Glutamatergic neuron (in vitro differentiated cells): ENCODE results near the gene RALGAPA2. TPM values are rescaled to one million over a fixed set of nuclear protein-coding genes. Genes with fewer than 3 reads are reported as not detected.

Experiments
- DNase-seq: peaks from one replicate; pipeline ENCODE4 v3.0.0; 2022
- H3K27ac Mint-ChIP-seq: one replicate; pipeline ENCODE4 v1.8.0; 2020; ENCODE audit warnings: mild to moderate bottlenecking, mixed read lengths, inconsistent platforms; ENCODE audit not compliant: unreplicated experiment
- H3K27me3 Mint-ChIP-seq: one replicate; pipeline ENCODE4 v1.8.0; 2020; ENCODE audit warnings: mild to moderate bottlenecking, moderate library complexity, mixed read lengths, inconsistent platforms; ENCODE audit not compliant: unreplicated experiment
- H3K36me3 Mint-ChIP-seq: one replicate; pipeline ENCODE4 v1.8.0; 2020; ENCODE audit warnings: mild to moderate bottlenecking, mixed read lengths, inconsistent platforms; ENCODE audit not compliant: unreplicated experiment
- H3K4me1 Mint-ChIP-seq: one replicate; pipeline ENCODE4 v1.8.0; 2020; ENCODE audit warnings: mild to moderate bottlenecking, low read depth, mixed read lengths, inconsistent platforms; ENCODE audit not compliant: unreplicated experiment
- H3K4me3 Mint-ChIP-seq: one replicate; pipeline ENCODE4 v1.8.0; 2020; ENCODE audit warnings: mild to moderate bottlenecking, mixed read lengths, inconsistent platforms; ENCODE audit not compliant: unreplicated experiment
- H3K9me3 Mint-ChIP-seq: one replicate; pipeline ENCODE4 v1.8.0; 2020; ENCODE audit warnings: mild to moderate bottlenecking, moderate library complexity, mixed read lengths, inconsistent platforms; ENCODE audit not compliant: unreplicated experiment
- CTCF ChIP-seq: fragments of 200-600 bp; sonication (generic); IDR thresholded peaks from one replicate; pipeline ENCODE4 v1.5.0; 2021; ENCODE audit not compliant: partially characterized antibody, unreplicated experiment
- total RNA-seq: library from RNA; stranded (reverse); fragmentation: NEBNext Ultra II Directional; extraction: Animal tissue kit (Norgen Biotek cat#: 25700); gene quantifications from one replicate; pipeline ENCODE4 v1.2.1, GENCODE V29; 2021; ENCODE audit not compliant: unreplicated experiment

Gene RALGAPA2
- total RNA-seq, 1 donor from 2014 or later: 60.9 TPM

DNA sequence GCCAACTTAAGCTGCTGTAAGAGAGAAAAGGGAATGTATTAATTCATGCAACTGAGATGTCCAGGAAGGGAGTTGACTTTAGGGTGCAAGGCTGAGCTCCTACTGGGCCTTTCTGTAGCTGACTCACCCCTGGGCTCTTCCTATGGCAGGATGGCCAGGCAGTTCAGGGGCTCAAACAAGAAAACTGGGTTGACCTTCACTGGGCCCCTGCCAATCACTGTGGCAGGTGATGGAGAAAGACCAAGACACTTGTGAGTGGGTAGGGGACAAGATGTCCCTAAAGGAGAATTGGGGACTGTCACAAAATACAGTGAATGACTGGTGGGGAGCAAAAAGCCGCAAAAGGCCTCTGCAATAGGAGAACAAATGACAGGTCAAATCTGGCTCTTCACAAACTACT lies 21.5 kb upstream of the RALGAPA2 start:
- Mint-ChIP-seq H3K9me3 (peaks cover 3% of the 10 kb centered on the region), H3K4me3 (no peak overlapping the region), H3K27ac (no peak overlapping the region), H3K36me3 (no peaks in the 10 kb centered on the region), H3K27me3 (no peaks in the 10 kb centered on the region), H3K4me1 (no peaks in the 10 kb centered on the region)
- no peak for DNase-seq
- TF ChIP-seq CTCF: no peak

DNA sequence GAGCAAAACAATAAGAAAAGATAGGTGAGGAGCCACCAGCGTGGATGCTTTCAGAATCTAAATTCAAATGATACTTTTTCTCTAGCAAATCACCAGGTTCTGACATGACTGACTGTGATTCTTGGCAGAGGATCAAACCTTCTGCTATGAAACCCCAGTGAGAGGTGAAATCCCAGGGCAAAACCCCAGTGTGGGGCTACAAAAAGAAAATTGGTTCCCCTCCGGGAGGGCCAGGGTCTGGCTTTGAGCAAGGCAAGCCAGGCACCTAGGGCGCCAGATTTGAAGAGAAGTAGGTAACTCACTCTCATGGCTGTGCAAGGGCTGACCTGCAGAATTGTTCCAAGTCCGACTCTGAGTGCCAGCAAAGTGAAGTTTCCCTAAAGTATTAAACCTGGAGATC lies 20.2 kb upstream of the RALGAPA2 start:
- Mint-ChIP-seq H3K27ac (no peak overlapping the region), H3K36me3 (no peaks in the 10 kb centered on the region), H3K9me3 (peaks cover 3% of the 10 kb centered on the region), H3K4me3 (no peak overlapping the region), H3K27me3 (no peaks in the 10 kb centered on the region), H3K4me1 (no peaks in the 10 kb centered on the region)
- TF ChIP-seq CTCF: no peak
- no peak for DNase-seq

DNA sequence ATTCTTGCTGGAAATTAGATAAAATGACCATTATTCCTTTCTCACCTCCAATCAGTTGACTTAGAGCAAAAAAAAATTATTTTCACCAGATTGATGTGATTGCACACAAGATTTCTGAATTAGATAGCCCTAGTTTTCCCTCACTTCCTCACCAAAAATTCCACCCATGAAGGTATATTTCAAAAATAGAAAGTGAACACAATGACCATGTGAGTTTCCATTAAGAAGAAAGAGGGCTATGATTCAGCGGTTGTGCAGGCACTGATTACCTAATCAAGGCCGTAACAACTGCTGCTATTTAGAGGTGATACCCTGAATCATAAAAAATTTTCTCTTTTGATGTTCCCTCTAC lies 19.5 kb upstream of the RALGAPA2 start:
- H3K27me3 Mint-ChIP-seq: no peaks in the 10 kb centered on the region

GRCh38 chr20:20731000-20731944 lies 18.8 kb upstream of the RALGAPA2 start:
- Mint-ChIP-seq H3K4me1 (no peaks in the 10 kb centered on the region), H3K4me3 (no peak overlapping the region), H3K36me3 (no peaks in the 10 kb centered on the region), H3K27me3 (no peaks in the 10 kb centered on the region), H3K27ac (no peak overlapping the region), H3K9me3 (no peaks in the 10 kb centered on the region)
- DNase-seq: no peak
- TF ChIP-seq CTCF: no peak

More for the DNA sequence above, 19.5 kb upstream of the RALGAPA2 start:
- no peaks in the 10 kb centered on the region for H3K36me3 Mint-ChIP-seq
- no peak for DNase-seq
- no peaks in the 10 kb centered on the region for H3K4me1 Mint-ChIP-seq
- TF ChIP-seq CTCF: no peak
- H3K4me3 Mint-ChIP-seq: no peak overlapping the region
- peaks cover 3% of the 10 kb centered on the region for H3K9me3 Mint-ChIP-seq
- H3K27ac Mint-ChIP-seq: no peak overlapping the region

DNA sequence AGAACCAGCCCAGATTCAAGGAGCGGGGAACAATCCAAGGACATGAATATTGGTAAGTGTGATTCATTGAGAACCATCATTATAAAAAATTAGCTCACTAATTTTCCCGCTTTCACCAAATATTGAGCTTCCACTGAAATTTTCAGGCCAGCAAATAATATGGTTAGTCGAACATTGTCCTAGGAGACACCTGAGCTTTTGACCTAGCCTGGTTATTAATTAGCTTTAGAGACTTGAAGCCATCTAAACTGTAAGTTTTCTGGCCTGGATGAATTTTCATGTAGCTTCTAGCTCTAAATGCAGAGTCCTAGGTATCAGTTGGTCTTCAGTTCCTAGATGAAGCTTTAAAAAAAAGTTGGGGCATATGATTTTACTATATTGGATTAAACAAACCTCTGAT lies 17.1 kb upstream of the RALGAPA2 start:
- H3K27me3 Mint-ChIP-seq: no peaks in the 10 kb centered on the region
- H3K36me3 Mint-ChIP-seq: no peaks in the 10 kb centered on the region
- DNase-seq: no peak
- H3K4me1 Mint-ChIP-seq: no peaks in the 10 kb centered on the region
- H3K4me3 Mint-ChIP-seq: no peak overlapping the region
- no peak for TF ChIP-seq CTCF
- no peak overlapping the region for H3K27ac Mint-ChIP-seq
- H3K9me3 Mint-ChIP-seq: no peaks in the 10 kb centered on the region
